Smooth muscle cell (in vitro differentiated cells): Measurements from ENCODE around the gene INPP4A. TPM values are rescaled to one million over a fixed set of nuclear protein-coding genes. Genes with fewer than 3 reads are reported as not detected.

ENCODE experiments used
- DNase-seq: peaks from one replicate; lab custom pipeline; 2025; ENCODE audit not compliant: unreplicated experiment; lab: John Stamatoyannopoulos, UW
- H2AFZ ChIP-seq: fragments of 200-600 bp; sonication (generic); 2 replicates; pipeline ENCODE4 v1.6.0; 2016; ENCODE audit warnings: antibody characterized with exemption, low read depth, mild to moderate bottlenecking
- H3F3A ChIP-seq: fragments of 200-600 bp; sonication (generic); 2 replicates; pipeline ENCODE4 v1.6.0; 2017; ENCODE audit warnings: antibody characterized with exemption, low read depth
- H3K27ac ChIP-seq: fragments of 200-600 bp; sonication (generic); 2 replicates; pipeline ENCODE4 v1.5.1; 2016; ENCODE audit warnings: low read depth, mild to moderate bottlenecking
- H3K27me3 ChIP-seq: fragments of 200-600 bp; sonication (generic); 2 replicates; pipeline ENCODE4 v1.6.1; 2016; ENCODE audit warnings: low read depth, mild to moderate bottlenecking
- H3K36me3 ChIP-seq: fragments of 200-600 bp; sonication (generic); 2 replicates; pipeline ENCODE4 v1.5.1; 2016; ENCODE audit warnings: low read depth
- H3K4me1 ChIP-seq: fragments of 200-600 bp; sonication (generic); 2 replicates; pipeline ENCODE4 v1.5.1; 2016; ENCODE audit warnings: low read depth
- H3K4me2 ChIP-seq: fragments of 200-600 bp; sonication (generic); 2 replicates; pipeline ENCODE4 v1.6.0; 2016; ENCODE audit warnings: mild to moderate bottlenecking
- H3K4me3 ChIP-seq: fragments of 200-600 bp; sonication (generic); 2 replicates; pipeline ENCODE4 v1.5.1; 2016; ENCODE audit warnings: mild to moderate bottlenecking
- H3K79me2 ChIP-seq: fragments of 200-600 bp; sonication (generic); 2 replicates; pipeline ENCODE4 v1.6.0; 2016; ENCODE audit warnings: low read depth, mild to moderate bottlenecking
- H3K9ac ChIP-seq: fragments of 200-600 bp; sonication (generic); 2 replicates; pipeline ENCODE4 v1.6.0; 2016; ENCODE audit warnings: low read depth
- H3K9me3 ChIP-seq: fragments of 200-600 bp; sonication (generic); replicated peaks from 2 replicates; pipeline ENCODE4 v1.5.1; 2016; ENCODE audit warnings: low read depth
- H4K20me1 ChIP-seq: fragments of 200-600 bp; sonication (generic); 2 replicates; pipeline ENCODE4 v1.6.0; 2016; ENCODE audit warnings: low read depth
- WGBS: methylation state at CpG from one replicate; pipeline ENCODE4 v1.1.7; 2016; ENCODE audit warnings: low lambda C conversion rate; 5-methylcytosine and 5-hydroxymethylcytosine counted together
- polyA plus RNA-seq: library from polyadenylated mRNA; unstranded; fragments of >200 nt; fragmentation: Nextera tagmentation; extraction: Ambion mirVana; gene quantifications from 2 replicates; pipeline ENCODE4 v1.2.1, GENCODE V29; 2016
- total RNA-seq: library from RNA; depleted of rRNA; stranded (reverse); fragments of >200 nt; gene quantifications from 2 replicates; pipeline ENCODE4 v1.2.3, GENCODE V29; 2014
- TF ChIP-seq, protein P1 (sequence below): fragments of 200-600 bp; sonication (generic); IDR thresholded peaks from 2 replicates; pipeline ENCODE4 v1.5.1; 2017; ENCODE audit warnings: borderline replicate concordance, mild to moderate bottlenecking, antibody characterized with exemption; ENCODE audit not compliant: insufficient read depth, poor library complexity, severe bottlenecking

The INPP4A gene
- total and polyA plus RNA-seq, 2 experiments from 2014 or later: 10.1 to 17.3 TPM

DNA sequence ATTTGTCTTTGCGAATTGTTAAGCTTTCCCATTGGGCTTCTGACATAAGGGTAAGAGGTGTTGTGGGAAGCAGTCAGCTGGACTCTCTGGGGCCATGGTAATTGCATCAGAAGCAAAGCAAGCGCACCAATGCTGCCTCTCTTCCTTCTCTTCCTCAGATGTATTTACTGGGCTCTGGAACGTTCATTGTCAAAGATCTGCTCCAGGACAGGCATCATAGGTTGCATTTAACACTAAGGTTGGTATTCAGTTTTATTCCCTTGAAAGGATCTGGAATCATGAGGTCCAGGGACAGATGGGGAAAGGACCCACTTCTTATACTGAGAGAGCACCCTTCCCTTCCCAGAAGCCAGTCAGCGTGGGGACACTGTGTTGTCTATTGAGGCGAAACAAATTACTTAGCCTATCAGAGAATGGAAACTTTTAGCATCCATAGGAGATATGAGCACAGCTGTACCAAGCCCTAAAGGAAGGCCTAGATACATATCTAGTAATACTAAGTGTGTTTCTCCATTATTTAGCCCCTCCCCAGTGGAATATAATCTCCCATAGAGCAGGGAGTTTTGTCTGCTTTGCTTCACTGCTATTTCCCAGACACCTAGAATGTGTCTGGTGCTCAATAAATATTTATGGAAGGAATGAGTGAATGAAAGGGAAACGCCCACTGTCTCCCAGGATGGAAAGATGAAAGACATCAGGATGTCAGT, 91.5 kb downstream of the INPP4A start:
- no peak for DNase-seq

GRCh38 chr2:98537390-98538126, 92.9 kb downstream of the INPP4A start:
- no peak for DNase-seq
- no peak overlapping the region for H3K27ac ChIP-seq
- TF ChIP-seq, protein P1, sequence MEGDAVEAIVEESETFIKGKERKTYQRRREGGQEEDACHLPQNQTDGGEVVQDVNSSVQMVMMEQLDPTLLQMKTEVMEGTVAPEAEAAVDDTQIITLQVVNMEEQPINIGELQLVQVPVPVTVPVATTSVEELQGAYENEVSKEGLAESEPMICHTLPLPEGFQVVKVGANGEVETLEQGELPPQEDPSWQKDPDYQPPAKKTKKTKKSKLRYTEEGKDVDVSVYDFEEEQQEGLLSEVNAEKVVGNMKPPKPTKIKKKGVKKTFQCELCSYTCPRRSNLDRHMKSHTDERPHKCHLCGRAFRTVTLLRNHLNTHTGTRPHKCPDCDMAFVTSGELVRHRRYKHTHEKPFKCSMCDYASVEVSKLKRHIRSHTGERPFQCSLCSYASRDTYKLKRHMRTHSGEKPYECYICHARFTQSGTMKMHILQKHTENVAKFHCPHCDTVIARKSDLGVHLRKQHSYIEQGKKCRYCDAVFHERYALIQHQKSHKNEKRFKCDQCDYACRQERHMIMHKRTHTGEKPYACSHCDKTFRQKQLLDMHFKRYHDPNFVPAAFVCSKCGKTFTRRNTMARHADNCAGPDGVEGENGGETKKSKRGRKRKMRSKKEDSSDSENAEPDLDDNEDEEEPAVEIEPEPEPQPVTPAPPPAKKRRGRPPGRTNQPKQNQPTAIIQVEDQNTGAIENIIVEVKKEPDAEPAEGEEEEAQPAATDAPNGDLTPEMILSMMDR: no peak
- 96% methylated on average over 14 of the region's 14 CpGs for WGBS
- no peak overlapping the region for H2AFZ ChIP-seq
- H3K9ac ChIP-seq: no peak overlapping the region
- no peaks in the 10 kb centered on the region for H3F3A ChIP-seq
- no peaks in the 10 kb centered on the region for H4K20me1 ChIP-seq
- H3K9me3 ChIP-seq: no peaks in the 10 kb centered on the region
- no peaks in the 10 kb centered on the region for H3K36me3 ChIP-seq
- no peak overlapping the region for H3K4me2 ChIP-seq
- no peak overlapping the region for H3K4me3 ChIP-seq
- no peaks in the 10 kb centered on the region for H3K4me1 ChIP-seq
- no peaks in the 10 kb centered on the region for H3K27me3 ChIP-seq
- no peaks in the 10 kb centered on the region for H3K79me2 ChIP-seq

More for the DNA sequence above, 91.5 kb downstream of the INPP4A start:
- 97% methylated on average over 6 of the region's 6 CpGs for WGBS
- Histone ChIP-seq H3K27me3 (no peaks in the 10 kb centered on the region), H4K20me1 (no peaks in the 10 kb centered on the region), H3K79me2 (no peaks in the 10 kb centered on the region), H3K4me3 (no peak overlapping the region), H2AFZ (no peak overlapping the region), H3K4me1 (no peaks in the 10 kb centered on the region), H3K9me3 (no peaks in the 10 kb centered on the region), H3K36me3 (no peaks in the 10 kb centered on the region), H3K4me2 (no peak overlapping the region), H3K9ac (no peak overlapping the region), H3F3A (no peaks in the 10 kb centered on the region), H3K27ac (no peak overlapping the region)
- TF ChIP-seq, protein P1: no peak

DNA sequence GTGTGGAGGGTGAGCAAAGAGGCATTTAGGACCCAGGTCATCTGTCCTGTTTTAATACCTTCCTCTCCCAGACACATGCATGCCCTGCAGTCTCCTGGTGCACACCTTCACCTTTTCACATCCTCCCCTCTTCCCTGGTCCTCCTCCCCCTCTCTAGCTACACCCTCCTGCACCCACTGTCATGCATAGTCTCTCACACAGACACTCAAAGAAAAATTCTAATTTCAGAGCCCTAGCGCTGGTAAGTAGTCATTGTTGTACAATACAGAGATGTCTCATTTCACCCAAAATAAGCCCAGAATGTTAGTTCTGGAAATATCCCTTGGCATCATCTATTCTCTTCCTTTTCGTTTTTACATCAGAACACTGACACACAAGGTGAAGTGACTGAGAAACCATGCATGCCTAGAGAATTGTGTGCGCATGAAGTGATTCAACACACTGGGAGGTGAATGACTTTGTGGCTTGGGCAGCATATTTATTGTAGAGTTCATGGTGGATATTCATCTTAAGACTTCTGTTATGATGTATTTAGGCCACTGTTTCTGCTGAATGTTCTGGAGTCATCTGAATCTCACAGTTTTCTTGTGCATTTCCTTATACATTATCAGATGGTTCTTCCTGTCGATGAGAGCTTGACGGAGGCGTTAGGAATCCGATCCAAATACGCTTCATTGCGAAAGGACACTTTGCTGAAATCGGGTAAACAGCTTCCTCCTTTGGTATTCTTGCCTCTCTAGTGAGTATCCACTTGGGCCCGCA, 93.8 kb downstream of the INPP4A start:
- H2AFZ ChIP-seq: no peak overlapping the region
- no peaks in the 10 kb centered on the region for H3K9me3 ChIP-seq
- no peak for DNase-seq
- no peaks in the 10 kb centered on the region for H3F3A ChIP-seq
- H3K4me2 ChIP-seq: no peak overlapping the region
- H4K20me1 ChIP-seq: no peaks in the 10 kb centered on the region
- no peak overlapping the region for H3K4me3 ChIP-seq
- H3K27me3 ChIP-seq: no peaks in the 10 kb centered on the region
- TF ChIP-seq, protein P1: no peak
- H3K4me1 ChIP-seq: no peaks in the 10 kb centered on the region
- H3K79me2 ChIP-seq: no peaks in the 10 kb centered on the region
- no peak overlapping the region for H3K9ac ChIP-seq
- H3K27ac ChIP-seq: no peak overlapping the region
- WGBS: 98% methylated on average over 11 of the region's 11 CpGs
- no peaks in the 10 kb centered on the region for H3K36me3 ChIP-seq
